ENCODE data around the gene RABGEF1. TPM values are rescaled to one million over a fixed set of nuclear protein-coding genes. Genes with fewer than 3 reads are reported as not detected.
A peak's percentile ranks its signal among the peaks of the same experiment; 100 is the strongest.

Gene RABGEF1
- total and polyA plus RNA-seq, 2 experiments from 2014 or later = 14.7 to 17.5 TPM

GRCh38 chr7:66844552-66845378, 104.2 kb downstream of the RABGEF1 start (continued):
- TF ChIP-seq ZNF462 (CRISPR knock-in tag; IDR thresholded peaks at IDR 0.05) = no peak

- Histone ChIP-seq H3K27me3 (ENCODE audit: insufficient read depth) (no peaks in the 10 kb centered on the region), H3K79me2 (replicated peaks; ENCODE audit: insufficient read depth) (peaks cover 8% of the 10 kb centered on the region; the same call in 1 of the 2 replicates), H3K9me2 (ENCODE audit: insufficient read depth) (no peaks in the 10 kb centered on the region), H3K36me3 (ENCODE audit: insufficient read depth) (no peaks in the 10 kb centered on the region), H4K20me1 (replicated peaks; ENCODE audit: insufficient read depth) (no peaks in the 10 kb centered on the region), H2AFZ (no peak overlapping the region), H3K4me2 (peak overlapping the region; percentile 77), H3K27ac (ENCODE audit: low read depth) (peak overlapping the region; percentile 99), H3F3A (replicated peaks; ENCODE audit: low read depth) (peaks cover 5% of the 10 kb centered on the region; the same call in 1 of the 2 replicates), H3K4me1 (ENCODE audit: insufficient read depth) (peaks cover 26% of the 10 kb centered on the region), H3K4me3 (peak overlapping the region; percentile 72)
- H3K4me1 Mint-ChIP-seq = peaks cover 35% of the 10 kb centered on the region
- H3K4me3 Mint-ChIP-seq = peak overlapping the region; percentile 97
- peak; percentile 4 for ATAC-seq
- peaks cover 3% of the 10 kb centered on the region; the same call in 1 of the 3 replicates for H3K9me3 Mint-ChIP-seq
- peak overlapping the region; percentile 100 for H3K27ac Mint-ChIP-seq
- no peaks in the 10 kb centered on the region for H3K36me3 Mint-ChIP-seq (ENCODE audit: low read depth)
- peaks cover 16% of the 10 kb centered on the region for H3K27me3 Mint-ChIP-seq (ENCODE audit: insufficient read depth, low read depth, poor library complexity)
- no peak for DNase-seq (ENCODE audit: low spot score)
- TF ChIP-seq ETS1 (IDR thresholded peaks at IDR 0.05) (no peak), ZNF114 (CRISPR knock-in tag; IDR thresholded peaks at IDR 0.05) (no peak), CREB1 (CRISPR knock-in tag; IDR thresholded peaks at IDR 0.05; ENCODE audit: low read depth) (no peak), EZH2 (IDR thresholded peaks at IDR 0.05; ENCODE audit: low read depth, unreplicated experiment) (no peak), CTCF (conservative IDR thresholded peaks at IDR 0.05; ENCODE audit: low read depth in 2 of 2) (no peak), ZNF331 (CRISPR knock-in tag; IDR thresholded peaks at IDR 0.05; ENCODE audit: low read depth) (no peak)
Observed at GRCh38 chr7:66845379-66846095, 105.0 kb downstream of the RABGEF1 start.
